ENCODE data around the gene CD9.

DNA sequence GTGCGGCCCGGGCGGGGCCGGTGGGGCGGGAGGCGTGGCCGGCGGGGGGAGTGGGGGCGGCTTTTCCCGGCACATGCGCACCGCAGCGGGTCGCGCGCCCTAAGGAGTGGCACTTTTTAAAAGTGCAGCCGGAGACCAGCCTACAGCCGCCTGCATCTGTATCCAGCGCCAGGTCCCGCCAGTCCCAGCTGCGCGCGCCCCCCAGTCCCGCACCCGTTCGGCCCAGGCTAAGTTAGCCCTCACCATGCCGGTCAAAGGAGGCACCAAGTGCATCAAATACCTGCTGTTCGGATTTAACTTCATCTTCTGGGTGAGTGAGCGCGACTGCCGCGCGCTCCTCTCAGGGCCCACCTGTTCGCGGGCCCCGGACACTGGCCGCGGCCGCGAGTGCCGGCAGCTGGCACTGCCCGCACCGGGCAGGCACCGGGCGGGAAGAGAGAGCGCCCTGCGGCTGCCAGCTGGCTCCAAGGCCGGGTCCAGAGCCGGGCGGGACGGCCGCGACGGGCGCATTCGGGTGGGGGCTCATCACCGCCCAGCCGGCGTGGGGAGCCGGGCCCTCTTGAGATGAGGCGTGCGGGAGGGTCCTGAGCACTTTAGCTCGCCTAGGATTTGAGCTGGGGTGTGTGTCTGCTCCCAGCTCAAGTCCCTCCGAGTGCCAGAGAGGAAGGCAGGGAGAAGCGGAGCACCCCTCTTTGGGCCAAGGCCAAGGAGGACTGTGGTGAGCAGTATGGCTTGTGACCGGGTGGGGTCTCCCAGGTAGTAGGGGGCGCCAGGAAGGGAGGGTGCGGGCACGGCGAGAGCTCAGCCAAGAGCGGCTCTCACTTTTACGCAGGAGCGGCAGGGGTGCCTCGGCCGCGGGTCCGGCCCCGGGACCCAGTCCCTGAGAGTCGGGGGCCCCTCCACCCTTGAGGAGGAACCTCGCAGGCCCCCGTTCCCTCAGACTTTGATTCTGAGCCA lies at the start of gene CD9:
- TF ChIP-seq POLR2A (IDR thresholded peaks at IDR 0.05; ENCODE audit: low read depth, low read length), result no peak
- TF ChIP-seq POLR2AphosphoS5 (IDR thresholded peaks at IDR 0.05; ENCODE audit: low read depth, low read length), result no peak
- no peak for TF ChIP-seq SPI1 (IDR thresholded peaks at IDR 0.05; ENCODE audit: low read depth, low read length)
